ENCODE results near the gene PFN3. TPM values are rescaled to one million over a fixed set of nuclear protein-coding genes. Genes with fewer than 3 reads are reported as not detected.

The PFN3 gene, protein sequence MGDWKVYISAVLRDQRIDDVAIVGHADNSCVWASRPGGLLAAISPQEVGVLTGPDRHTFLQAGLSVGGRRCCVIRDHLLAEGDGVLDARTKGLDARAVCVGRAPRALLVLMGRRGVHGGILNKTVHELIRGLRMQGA
- not detected in 2 replicates for total RNA-seq
- long read RNA-seq = 0 reads

DNA sequence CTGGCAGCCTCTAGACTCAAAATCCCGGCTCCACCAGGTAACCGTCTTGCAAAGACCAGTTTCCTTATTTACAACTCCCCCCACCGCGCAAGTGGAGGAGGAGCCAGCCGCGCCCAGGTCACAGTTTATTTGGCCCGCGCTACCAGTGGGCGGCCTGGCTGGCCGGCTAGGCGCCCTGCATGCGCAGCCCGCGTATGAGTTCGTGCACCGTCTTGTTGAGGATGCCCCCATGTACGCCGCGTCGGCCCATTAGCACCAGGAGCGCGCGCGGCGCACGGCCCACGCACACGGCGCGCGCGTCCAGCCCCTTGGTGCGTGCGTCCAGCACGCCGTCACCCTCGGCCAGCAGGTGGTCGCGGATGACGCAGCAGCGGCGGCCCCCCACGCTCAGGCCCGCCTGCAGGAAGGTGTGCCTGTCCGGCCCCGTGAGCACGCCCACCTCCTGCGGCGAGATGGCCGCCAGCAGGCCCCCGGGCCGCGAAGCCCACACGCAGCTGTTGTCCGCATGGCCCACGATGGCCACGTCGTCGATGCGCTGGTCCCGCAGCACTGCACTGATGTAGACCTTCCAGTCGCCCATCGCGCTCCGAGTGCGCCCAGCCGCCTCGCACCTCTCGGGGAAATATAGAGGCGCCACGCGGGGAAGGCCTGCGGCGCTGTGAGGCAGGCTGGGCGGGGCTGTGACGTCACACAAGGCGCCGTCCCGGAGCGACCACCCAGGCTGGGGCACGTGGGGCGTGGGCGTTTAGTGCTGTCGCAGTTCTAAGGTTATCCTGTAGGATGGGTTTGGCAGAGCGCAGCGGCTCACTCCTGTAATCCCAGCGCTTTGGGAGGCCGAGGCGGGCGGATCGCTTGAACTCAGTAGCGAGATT, at the start of gene PFN3:
Gene PFN3, minus strand, starts transcription at position 665 of the 872 bp plus-strand sequence. Its CDS starts 85 bp downstream, at position 580.
- peaks cover 16% of the 10 kb centered on the region for H3K4me1 Mint-ChIP-seq (ENCODE audit: unreplicated experiment)
- no peak within 1 kb of the TSS for H3K27ac Mint-ChIP-seq (ENCODE audit: unreplicated experiment)
- H3K27me3 Mint-ChIP-seq (ENCODE audit: unreplicated experiment) = peaks cover 21% of the 10 kb centered on the region
- no peaks in the 10 kb centered on the region for H3K9me3 Mint-ChIP-seq (ENCODE audit: unreplicated experiment)
- H3K4me3 Mint-ChIP-seq (ENCODE audit: unreplicated experiment) = no peak within 1 kb of the TSS
- TF ChIP-seq, protein P1, sequence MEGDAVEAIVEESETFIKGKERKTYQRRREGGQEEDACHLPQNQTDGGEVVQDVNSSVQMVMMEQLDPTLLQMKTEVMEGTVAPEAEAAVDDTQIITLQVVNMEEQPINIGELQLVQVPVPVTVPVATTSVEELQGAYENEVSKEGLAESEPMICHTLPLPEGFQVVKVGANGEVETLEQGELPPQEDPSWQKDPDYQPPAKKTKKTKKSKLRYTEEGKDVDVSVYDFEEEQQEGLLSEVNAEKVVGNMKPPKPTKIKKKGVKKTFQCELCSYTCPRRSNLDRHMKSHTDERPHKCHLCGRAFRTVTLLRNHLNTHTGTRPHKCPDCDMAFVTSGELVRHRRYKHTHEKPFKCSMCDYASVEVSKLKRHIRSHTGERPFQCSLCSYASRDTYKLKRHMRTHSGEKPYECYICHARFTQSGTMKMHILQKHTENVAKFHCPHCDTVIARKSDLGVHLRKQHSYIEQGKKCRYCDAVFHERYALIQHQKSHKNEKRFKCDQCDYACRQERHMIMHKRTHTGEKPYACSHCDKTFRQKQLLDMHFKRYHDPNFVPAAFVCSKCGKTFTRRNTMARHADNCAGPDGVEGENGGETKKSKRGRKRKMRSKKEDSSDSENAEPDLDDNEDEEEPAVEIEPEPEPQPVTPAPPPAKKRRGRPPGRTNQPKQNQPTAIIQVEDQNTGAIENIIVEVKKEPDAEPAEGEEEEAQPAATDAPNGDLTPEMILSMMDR (IDR thresholded peaks at IDR 0.05) = no peak
- no peak for DNase-seq (ENCODE audit: extremely low spot score, unreplicated experiment)
- no peaks in the 10 kb centered on the region for H3K36me3 Mint-ChIP-seq (ENCODE audit: unreplicated experiment)

DNA sequence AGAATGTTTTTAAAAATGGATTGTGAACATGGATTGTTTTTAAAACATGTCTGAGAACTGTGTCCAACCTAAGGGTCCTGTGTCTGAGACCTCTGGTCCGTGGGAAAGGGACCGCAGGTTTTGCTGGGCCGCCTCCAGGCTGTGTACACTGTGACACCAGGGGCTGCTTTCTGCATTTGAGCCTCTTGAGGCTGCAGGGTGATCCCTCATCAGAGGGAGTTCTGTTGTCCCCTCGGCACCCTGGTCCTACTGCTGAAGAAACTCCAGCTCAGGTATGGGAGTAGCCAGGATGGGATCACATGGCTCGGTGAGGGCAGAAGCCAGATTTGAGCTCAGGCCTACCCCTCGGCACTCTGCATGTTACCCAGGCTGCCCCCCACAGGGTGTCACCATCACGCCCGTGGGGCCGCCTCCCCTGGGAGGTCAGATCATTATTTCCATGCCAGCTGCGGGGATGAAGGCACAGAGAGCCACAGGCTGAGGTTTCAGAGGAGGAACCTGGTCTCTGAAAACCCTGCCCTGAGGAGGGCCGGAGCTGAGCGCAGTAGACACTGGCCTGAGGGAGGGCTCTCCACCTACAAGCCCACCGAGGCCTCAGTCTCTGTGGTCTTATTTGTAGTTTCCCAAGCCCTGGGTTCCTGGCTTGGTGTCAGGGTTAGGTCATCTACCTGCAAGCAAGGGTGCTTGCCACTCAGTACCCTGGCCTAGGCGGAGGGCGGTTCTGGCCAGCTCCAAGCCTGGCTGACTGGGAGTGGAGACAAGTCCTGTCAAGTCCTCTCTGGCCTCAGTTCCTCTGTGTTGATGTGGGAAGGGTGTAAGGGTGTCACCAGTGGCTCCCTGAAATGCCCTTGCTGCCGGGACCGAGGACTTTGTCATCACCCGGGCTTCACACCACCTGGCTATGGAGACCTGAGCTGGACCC, 48.9 kb upstream of the PFN3 start:
- Mint-ChIP-seq H3K4me1 (ENCODE audit: unreplicated experiment) (peaks cover 24% of the 10 kb centered on the region), H3K9me3 (ENCODE audit: unreplicated experiment) (no peaks in the 10 kb centered on the region), H3K27me3 (ENCODE audit: unreplicated experiment) (no peaks in the 10 kb centered on the region), H3K27ac (ENCODE audit: unreplicated experiment) (no peak overlapping the region), H3K36me3 (ENCODE audit: unreplicated experiment) (no peaks in the 10 kb centered on the region), H3K4me3 (ENCODE audit: unreplicated experiment) (no peak overlapping the region)
- DNase-seq (ENCODE audit: extremely low spot score, unreplicated experiment) = no peak
- TF ChIP-seq, protein P1 (IDR thresholded peaks at IDR 0.05) = no peak

DNA sequence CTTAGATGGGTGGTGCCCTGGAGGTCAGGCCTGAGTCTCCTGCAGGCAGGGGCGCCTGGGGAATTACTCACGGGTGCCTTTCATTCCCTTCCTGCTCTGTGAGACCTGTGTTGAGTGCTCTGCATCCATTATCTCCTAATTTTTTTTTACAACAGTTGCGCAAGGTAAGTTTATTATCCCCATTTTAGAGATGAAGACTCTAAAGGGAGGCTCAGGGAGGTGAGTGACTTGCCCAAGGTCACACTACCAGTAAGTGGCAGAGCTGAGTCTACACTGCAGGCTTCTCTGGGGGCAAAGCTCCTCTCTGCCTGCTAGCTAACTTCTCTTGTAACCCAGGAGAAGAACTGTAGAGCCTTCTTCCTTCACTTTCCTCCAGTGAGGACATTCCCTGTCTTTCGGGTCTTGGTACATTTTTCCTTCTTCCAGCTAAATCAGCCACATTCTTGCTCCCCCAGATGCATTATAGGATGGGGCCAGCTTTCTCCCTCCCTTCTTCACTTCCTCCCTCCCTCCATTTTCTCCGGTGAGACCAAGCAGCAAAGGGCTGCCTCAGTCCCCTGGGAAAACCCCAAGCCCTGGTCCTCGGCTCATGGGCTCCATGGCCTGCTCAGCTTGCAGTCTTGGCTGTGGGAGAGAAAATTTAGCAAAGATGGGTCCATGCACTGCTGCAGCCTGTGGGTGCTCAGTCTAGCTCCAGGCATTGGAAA, 47.9 kb upstream of the PFN3 start:
- no peaks in the 10 kb centered on the region for H3K27me3 Mint-ChIP-seq (ENCODE audit: unreplicated experiment)
- TF ChIP-seq, protein P1 (IDR thresholded peaks at IDR 0.05) = no peak
- peak overlapping the region; percentile 76 for H3K27ac Mint-ChIP-seq (ENCODE audit: unreplicated experiment)
- peak overlapping the region; percentile 19 for H3K4me3 Mint-ChIP-seq (ENCODE audit: unreplicated experiment)
- H3K9me3 Mint-ChIP-seq (ENCODE audit: unreplicated experiment) = no peaks in the 10 kb centered on the region
- DNase-seq (ENCODE audit: extremely low spot score, unreplicated experiment) = no peak
- peaks cover 20% of the 10 kb centered on the region for H3K4me1 Mint-ChIP-seq (ENCODE audit: unreplicated experiment)
- H3K36me3 Mint-ChIP-seq (ENCODE audit: unreplicated experiment) = no peaks in the 10 kb centered on the region

DNA sequence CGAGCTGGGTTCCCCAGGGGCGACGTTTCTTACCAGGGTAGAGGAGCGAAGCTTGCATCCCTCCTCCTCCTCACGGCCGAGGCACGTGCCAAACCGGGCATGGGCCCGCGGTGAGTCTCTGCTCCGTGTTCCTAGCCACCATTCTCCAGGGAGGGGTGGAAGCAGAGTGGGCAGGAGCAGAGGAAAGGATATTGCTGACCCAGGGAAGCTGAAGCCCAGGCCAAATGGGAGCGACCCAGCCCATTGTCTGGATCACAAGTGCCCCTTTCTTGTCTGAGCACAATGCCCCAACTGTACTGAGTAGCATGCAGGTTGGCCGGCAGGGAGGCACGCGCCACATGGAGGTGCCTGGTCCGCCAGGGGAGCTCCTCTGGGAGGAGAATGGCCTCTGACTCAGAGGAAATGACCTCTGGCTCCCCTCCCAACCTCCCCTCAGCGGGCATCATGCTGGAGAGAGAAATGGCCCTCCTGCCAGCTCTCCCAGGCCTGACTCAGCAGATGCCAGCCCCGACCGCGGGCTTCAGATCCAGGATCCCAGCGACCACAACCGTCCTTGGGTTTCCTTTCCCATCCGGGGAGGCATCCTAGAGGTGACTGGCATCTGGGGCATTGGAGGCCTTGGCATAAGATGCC, 47.3 kb upstream of the PFN3 start:
- DNase-seq (ENCODE audit: extremely low spot score, unreplicated experiment) = no peak
- TF ChIP-seq, protein P1 (IDR thresholded peaks at IDR 0.05) = no peak
- H3K9me3 Mint-ChIP-seq (ENCODE audit: unreplicated experiment) = no peaks in the 10 kb centered on the region
- peak overlapping the region; percentile 76 for H3K27ac Mint-ChIP-seq (ENCODE audit: unreplicated experiment)
- H3K27me3 Mint-ChIP-seq (ENCODE audit: unreplicated experiment) = no peaks in the 10 kb centered on the region
- H3K36me3 Mint-ChIP-seq (ENCODE audit: unreplicated experiment) = no peaks in the 10 kb centered on the region
- H3K4me1 Mint-ChIP-seq (ENCODE audit: unreplicated experiment) = peaks cover 20% of the 10 kb centered on the region
- peak overlapping the region; percentile 64 for H3K4me3 Mint-ChIP-seq (ENCODE audit: unreplicated experiment)
